Neural cell (in vitro differentiated cells): ENCODE measurements around the gene PDE1A.

Experiments used
- CTCF ChIP-seq: fragments of 450-650 bp; IDR thresholded peaks from 2 replicates; pipeline ENCODE4 v1.5.1; 2014; ENCODE audit warnings: antibody characterized with exemption, mild to moderate bottlenecking, moderate library complexity; ENCODE audit not compliant: poor library complexity, severe bottlenecking
- POLR2AphosphoS5 ChIP-seq: IDR thresholded peaks from 2 replicates; pipeline ENCODE4 v1.6.1; 2012
- SMC3 ChIP-seq: fragments of 450-650 bp; conservative IDR thresholded peaks from 2 replicates; pipeline ENCODE4 v1.6.1; 2014; ENCODE audit warnings: antibody characterized with exemption, mild to moderate bottlenecking, moderate library complexity; ENCODE audit not compliant: poor library complexity

- TF ChIP-seq POLR2AphosphoS5, result no peak
- TF ChIP-seq CTCF, result no peak
- TF ChIP-seq SMC3, result no peak
Measured at GRCh38 chr2:182391443-182391842, 35.4 kb downstream of the PDE1A start.
